Stimulated activated CD8-positive, alpha-beta memory T cell treated with anti-CD3 and anti-CD28 coated beads, Interleukin-7, amount 100 ng/mL, for 1 hour (primary cell): ENCODE data around the gene C6orf89.

Source experiments
- DNase-seq, 2 donors: peaks; one replicate each; pipeline ENCODE4 v3.0.0-alpha.2; 2020; ENCODE audit warnings: low read depth in 2 of 2

The C6orf89 gene

DNA sequence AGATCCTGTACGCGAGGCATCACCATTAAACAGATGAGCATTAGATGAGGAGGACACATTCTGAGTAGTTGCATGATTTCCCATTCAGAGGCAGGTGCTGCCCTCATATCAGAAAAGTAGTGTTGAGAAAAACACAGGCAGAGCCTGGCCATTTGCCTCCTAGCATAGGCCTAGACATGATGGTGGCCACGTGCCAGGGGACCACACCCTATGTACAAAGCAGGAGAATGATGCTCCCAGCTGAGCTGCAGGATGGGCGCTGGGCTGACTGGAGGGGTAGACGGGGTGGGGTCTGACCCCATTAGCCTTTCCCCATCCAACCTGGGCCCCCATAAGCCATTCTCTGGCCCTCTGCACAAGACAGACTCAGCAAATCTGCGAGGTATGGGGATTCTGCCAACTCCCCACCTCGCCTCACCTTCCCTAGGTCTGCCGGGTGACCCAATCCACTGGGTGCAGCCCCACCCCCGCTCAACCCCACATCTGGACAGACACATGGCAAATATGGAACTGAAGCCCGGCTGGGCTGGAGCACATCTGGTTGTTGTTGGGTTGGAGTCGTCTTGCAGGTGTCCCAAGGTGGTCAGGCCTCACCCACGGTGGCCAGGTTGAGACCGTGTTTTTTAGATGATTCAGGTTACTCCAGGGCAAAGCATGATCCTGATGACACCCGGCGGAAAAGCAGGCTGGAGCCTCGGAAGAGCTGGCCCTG, 82.7 kb downstream of the C6orf89 start:
- DNase-seq: no peak

DNA sequence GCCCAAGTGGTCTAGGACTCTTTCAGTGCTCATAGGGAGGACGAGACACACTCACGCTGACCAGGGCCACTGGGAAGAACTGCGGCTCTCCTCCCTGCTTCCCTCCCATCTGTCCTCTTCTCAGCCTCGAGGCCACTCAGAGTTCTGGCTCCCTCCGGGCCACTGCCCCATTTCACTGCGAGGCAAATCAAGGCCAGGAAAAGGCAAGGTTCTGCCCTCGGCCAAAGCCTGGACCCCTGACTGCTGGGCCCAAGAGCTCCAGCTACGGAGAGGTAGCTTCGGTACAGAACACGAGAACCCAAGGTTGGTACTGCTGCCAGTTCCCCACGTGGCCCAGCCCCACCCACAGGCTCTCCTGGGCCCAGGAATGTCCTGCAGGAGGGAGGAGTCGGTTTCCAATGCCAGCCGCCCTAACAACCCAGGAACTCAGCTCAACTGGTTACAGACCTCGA, 83.5 kb downstream of the C6orf89 start:
- no peak for DNase-seq

DNA sequence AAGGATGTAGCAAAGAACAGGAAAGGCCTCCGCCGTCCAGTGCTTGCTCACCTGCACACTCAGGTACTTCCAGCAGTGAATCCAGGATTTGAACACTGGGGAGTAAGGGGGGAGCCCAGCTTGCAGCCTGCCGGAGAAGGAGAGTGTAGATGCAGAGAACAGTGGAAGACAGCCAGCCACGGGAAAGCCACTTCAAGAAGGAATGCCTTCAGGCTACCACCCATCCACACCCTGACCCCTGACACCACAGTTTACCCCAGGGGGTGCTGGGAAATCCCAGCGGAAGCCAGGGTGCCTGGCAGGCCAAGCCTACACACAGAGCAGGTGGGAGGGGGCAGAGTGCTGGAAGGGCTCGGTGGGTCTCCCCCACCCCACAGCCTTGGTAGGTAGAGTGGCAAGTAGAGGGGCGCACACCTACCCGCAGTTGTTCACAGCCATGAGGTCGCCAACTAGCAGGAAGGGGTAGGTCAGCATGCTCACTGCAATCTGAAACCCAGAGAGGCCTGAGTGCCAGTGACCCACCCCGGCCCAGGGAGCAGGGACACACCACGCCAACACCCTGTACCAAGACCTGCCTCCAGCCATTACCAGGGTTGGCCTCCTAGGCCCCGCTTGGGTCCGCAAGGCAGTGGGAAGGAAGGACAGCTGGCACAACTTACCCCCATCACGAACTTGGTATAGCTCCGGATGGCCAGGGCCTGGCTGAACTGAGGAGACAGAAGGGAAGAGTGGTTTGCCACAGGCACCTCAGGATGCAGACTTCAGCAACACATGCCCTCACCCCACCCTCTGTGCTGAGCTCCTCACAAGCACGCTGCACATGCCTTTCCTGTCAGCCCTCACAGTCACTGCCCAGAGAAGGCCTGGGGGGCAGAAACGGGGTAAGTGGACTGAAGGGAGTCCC, 84.5 kb downstream of the C6orf89 start:
- DNase-seq: no peak

DNA sequence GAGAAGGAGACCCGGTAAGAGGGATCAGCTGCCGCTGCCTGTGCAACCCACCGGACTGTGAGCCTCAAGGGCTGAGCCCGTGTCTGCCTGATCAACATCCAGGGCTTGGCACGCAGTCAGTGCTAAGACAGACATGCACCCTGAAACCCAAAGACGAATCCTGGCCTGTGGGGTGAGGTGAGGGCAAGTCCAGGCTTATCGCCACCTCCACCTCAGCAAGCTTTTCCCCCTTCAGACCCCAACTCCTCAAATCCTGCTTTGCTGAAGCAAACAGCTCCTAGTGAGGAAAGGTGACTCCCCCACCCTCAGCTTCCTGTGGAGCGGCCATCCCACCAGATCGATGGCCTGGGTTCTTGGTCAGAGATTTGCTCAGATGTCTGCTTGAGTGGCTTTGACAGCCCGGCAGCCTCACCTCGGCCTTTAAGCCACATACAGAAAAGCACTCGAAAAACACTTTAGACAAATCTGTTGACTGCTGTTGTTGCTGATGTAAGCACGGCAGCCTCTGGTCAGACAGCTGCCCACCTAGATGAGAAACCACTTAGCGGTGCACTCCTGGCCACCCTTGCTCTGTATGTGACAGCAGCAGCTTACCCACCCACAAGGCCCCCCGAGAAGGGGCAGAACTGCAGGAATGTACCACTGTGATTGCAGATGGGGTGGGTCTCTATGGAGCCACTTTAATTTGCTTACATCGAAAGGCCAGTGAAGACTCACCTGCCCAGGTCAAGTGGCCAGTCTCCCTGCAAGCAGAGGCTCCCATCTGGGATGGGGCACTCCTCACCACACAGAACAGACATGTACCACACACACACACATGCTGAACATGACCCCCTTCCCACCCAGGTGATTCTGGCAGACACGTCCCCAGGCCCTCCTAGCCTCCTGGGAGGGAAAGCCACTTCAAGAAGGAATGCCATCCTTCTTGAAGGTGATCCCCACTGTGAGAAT, 85.4 kb downstream of the C6orf89 start:
- DNase-seq: no peak

DNA sequence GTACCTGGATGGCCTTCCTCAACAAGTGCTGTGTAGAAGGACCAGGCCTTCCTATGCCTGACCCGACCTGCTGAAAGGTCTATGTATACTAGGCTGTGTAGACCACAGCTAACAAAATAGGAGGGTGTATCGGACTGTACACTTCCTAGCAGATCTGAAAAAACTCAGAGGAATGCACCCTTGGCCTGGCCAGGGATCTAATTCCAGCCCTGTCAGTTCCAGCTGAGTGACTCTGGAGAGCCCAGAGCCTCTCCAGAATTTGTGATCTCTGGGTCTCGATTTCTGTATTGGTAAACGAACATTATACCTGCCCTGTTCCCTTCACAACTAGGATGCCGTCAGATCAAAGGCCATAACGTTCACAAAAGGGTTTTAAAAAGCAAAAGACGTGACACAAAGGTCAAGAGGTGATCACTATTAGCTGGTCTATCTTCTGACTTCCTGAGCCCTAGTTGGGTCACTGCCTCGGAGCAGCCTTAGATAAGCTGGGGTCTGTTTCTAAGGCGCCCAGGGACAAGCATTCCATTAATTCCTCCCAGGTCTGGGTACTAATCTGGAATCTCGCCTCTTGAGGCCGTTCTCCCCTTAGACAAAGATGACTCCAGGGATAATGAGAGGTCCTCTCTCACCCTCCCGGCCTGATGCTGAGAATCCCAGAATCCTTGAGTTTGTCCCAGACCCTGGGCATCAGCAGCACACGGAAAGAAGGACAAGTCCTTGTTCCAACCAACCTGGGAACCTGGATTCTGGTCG, 86.3 kb downstream of the C6orf89 start:
- no peak for DNase-seq

DNA sequence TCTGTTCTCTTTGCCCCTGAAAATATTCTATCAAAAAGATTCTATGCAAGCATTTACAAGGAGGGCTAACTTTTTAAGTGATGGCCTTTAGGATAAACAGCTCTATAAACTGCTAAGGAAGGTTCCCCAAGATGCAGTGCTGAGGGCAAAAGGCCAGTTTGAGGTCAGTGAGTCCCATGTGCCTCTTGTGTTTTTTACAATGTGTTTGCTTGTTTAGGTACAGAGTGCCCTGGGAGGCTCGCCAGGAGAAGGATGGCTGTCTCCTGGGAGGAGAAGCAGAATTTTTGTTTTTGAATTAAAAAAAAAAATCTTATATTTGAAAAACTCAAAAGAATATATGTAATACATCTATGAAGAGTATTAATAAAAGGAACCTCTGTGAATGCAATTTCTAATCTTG, 87.4 kb downstream of the C6orf89 start:
- DNase-seq: no peak

DNA sequence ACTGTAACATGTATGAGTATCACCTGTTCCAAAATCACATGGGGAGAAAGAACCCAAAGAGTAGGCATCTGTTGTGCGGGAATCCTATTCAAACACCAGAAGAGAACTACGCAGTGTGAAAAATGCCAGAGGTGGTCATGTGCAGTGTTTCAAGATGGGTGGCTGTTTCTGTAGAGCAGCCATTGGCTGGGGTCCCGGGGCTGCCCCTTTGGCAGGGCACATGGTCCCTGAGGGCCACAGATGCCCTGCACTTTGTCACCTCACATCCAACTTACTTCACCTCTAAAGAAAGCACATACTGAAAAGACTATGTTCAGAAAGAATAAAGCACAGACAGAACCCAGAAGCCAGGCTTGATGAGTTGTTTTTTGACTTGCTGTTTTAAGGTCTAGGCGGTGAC, 87.9 kb downstream of the C6orf89 start:
- DNase-seq: no peak

DNA sequence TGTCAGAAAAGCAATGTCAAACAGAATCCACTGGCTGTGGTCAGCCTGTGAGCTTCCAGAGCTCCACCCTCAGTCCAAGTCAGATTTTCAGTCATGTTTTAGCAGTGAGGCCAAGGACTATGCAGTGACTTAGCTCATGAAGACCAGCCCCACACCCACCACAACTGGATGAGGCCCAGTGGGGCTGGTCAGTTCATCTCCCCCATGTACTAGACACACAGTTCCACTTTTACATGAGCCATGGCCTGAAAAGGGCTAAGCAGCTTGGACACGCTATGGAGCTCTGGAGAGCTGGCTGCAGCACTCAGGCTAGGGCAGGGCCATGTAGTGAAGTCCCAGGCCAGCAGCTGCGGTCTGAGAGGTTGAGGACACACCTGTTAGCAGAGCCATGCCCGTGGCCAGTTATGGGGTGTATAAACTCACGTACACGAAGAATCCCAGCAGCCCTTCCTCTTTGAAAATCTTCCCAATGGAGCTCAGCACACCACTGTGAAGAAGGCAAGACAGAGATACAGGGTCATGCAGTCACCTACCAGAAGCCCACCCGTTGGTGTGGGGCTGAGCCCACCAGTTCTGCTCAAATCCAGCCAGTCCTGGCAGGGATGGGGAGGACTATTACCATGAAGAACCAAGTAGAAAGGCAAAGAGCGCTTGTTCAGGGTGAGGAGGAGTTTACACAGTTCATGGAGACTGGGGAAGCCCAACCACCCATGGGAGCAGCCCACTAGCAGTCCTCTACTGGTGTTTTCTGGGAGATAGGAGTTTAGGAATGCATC, 89.7 kb downstream of the C6orf89 start:
- no peak for DNase-seq

DNA sequence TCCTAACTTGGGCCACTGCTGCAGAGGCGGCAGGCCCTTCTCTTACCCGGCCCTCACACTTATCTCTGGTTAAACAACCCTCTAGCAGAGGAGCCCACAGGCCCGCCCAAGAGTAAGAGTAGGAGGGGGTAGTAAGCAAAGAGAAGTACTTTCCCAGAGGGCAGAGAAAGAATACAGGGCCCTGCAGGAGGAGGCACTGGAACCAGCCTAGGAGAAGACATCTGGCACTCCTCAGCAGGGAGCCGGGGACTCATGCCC, 90.2 kb downstream of the C6orf89 start:
- no peak for DNase-seq

DNA sequence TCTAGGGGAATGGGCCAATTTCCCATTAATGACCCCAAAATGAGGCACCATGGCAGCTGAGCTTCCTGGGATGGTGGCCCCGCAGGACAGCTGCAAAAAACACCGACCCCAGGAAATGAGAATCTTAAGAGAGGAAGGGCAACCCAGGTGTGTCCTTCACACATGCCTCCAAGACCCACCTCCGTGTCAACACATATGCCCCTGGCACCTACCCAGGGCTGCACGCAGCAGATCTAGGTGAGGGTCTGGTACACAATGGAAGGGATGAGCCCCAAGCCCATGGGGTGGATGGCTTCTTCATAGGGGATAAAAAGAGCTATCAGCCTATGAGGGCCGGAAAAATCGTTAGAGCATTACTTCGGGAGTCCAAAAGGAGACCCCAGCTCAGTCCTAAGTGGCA, 90.8 kb downstream of the C6orf89 start:
- no peak for DNase-seq

DNA sequence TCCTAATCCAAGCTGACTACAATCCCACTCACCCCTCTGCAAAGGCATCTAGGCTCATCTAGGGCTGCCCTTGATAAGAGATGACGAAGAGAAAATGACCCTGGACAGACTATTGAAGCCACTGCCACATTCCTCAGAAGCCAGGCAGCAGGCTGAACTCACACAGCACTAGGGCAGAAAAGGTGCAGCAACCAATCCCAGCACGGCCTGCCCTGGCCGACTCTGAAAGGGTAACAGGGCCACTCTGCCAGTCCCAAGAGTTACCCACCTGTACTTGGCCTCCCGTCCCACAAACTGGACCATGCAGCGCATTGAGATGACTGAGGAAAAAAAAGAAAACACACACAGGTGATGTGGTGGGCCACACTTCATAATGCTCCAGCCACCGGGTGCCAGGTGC, 91.2 kb downstream of the C6orf89 start:
- no peak for DNase-seq

DNA sequence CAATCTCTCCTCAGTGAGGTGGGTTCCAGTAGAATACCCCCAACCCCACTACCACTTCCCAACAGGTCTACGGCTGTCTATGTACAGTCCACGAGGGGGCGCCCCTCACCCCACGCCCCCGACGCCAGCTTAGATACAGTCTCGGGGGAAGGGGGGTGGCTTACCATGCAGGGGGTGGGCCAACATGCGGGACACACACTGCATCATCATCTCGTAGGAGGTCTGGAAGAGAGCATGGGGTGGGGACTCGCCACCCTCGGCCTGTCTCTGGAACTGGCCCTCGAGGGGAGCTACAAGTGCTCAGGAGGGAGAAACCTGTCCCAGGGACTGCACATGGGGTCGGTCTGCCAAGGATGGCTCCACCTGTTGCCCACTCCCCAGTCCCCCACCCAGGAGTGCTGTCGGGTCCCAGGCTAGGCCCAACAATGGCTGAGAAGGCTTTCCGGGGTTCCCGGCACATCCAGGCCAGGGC, 91.8 kb downstream of the C6orf89 start:
- no peak for DNase-seq
